Inflammatory macrophage treated with lipopolysaccharide for 1 hour (primary cell): Measurements from ENCODE around the gene DHCR7.

Experiments used
- DNase-seq, 2 donors: peaks; one replicate each; pipeline ENCODE4 v3.0.0-alpha.2; 2020 to 2022

DHCR7 gene

GRCh38 chr11:71406681-71407080 lies 41.5 kb downstream of the DHCR7 start:
- DNase-seq, result no peak

DNA sequence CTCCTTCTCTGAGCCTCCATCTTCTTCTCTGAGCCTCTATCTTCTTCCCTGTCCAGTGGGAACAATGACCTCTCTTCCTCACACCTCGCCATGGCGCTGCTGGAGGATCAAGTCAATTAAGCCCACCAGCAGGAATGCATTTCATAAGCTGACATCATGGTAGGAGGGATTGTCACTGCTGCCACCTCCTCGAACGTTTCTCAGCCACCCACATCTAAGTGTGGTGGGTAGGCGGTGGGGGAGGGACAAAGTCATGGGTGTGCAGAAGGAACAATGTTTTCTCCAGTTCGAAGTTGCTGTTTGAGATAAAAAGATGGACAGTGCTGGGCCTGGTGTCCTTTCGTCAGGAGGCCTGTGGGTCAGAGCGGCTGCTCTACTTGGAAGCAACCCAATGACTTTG lies 44.0 kb downstream of the DHCR7 start:
- no peak for DNase-seq

GRCh38 chr11:71402878-71403277 lies 45.3 kb downstream of the DHCR7 start:
- DNase-seq, result no peak

- DNase-seq, result no peak
Observed at GRCh38 chr11:71400216-71400615, 48.0 kb downstream of the DHCR7 start.

DNA sequence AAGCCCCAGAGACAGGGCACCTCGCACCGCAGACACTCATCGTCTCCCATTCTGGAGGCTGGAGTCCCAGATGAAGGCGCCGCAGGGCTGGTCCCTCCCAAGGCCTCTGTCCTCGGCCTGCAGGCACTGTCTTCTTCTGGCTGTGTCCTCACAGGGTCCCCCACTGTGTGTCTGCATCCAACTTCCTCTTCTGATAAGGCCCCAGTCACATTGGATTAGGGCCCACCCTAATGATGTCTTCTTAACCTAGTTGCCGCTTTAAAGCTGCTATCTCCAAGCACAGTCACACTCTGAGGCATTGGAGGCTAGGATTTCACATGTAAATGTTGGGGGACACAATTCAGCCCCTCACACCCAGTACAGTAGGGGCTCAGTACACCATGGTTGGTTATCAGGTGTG lies 48.9 kb downstream of the DHCR7 start:
- no peak for DNase-seq

- no peak for DNase-seq
Observed at GRCh38 chr11:71397961-71398360, 50.2 kb downstream of the DHCR7 start.

- DNase-seq, result no peak
Observed at GRCh38 chr11:71397331-71397860, 50.8 kb downstream of the DHCR7 start.

DNA sequence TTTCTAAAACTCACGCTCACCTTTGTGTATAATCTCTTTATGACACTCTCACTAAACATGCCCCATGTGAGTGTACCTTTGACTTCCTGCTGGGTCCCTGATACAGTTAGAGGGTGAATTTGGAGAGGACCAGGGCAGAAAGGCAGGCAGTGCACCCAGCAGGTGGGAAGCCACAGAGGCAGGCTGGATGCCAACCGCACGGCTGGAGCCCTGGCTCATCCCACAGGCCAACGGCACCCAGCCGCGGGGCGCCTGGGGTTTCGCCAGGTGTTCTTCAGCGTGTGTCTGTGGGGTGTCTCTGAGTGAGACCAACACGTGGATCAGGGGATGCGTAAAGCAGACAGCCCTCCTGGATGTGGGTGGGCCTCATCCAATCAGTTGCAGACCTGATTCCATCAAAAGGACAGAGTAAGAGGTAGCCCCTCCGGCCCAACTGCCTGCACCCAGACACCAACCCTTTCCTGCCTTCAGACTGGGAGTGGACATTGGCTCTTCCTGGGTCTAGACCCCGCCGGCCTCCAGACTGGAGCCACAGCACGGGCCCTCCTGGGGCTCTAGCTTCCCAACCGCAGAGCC lies 51.6 kb downstream of the DHCR7 start:
- no peak for DNase-seq

DNA sequence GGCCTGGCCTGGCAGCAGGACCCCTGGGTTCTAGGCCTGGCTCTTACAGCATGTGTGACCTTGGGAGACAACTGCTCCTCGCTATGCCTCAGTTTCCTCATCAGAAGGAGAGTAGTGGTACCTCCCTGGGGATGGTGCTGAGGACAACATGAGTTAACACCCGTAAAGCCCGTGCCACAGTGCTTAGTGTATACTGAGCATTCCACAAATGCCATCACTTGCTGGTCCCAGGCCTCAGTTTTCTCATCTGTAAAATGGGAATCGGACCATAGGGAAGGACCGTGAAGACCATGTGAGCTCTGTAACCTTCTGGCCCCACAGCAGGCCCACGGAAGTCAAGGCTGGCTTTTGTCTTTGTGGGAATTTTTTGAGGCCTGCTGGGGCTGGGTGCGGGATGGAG lies 52.4 kb downstream of the DHCR7 start:
- DNase-seq, result no peak

- DNase-seq, result no peak
Observed at GRCh38 chr11:71395263-71395560, 53.0 kb downstream of the DHCR7 start.

GRCh38 chr11:71393283-71393682 lies 54.9 kb downstream of the DHCR7 start:
- no peak for DNase-seq

GRCh38 chr11:71391796-71392195 lies 56.4 kb downstream of the DHCR7 start:
- DNase-seq, result no peak

DNA sequence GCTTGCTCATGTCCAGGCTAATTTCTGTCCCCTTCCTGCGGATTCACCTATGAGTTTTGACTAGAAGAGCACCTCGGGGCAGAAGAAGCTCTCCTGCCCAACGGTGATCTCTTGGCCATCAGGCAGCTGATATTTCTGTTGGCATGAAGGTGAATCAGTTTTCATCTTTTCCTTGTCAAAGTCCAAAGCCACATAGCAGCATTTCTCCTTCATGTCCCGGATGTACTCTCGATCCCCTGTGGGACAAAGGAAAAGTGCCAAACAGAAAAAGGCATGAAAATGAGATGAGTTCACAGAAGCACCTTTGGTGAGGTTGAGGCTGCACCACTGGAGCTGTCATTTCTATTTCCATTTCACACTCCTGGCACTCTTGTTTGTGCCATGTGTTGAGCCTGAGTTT lies 56.8 kb downstream of the DHCR7 start:
- DNase-seq, result no peak

GRCh38 chr11:71388637-71389235 lies 59.5 kb downstream of the DHCR7 start:
- DNase-seq, result no peak

GRCh38 chr11:71387784-71388636 lies 60.2 kb downstream of the DHCR7 start:
- DNase-seq, result no peak

DNA sequence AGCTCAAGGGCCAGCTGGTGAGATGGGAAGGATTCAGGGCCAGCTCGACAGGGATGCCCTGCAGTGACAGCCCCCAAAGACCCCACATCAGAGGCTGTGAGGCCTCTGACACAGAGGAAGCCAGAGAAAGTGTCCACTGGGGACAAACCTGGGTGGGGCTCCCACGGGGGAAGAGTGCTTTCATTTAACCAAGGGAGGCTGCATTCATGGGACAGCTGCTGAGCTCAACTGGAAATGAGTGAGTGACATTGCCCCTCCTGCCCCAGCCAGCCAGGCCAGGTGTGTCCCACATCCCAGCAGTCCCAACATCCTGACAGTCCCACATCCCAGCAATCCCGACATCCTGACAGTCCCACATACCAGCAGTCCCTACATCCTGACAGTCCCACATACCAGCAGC lies 61.0 kb downstream of the DHCR7 start:
- no peak for DNase-seq

DNA sequence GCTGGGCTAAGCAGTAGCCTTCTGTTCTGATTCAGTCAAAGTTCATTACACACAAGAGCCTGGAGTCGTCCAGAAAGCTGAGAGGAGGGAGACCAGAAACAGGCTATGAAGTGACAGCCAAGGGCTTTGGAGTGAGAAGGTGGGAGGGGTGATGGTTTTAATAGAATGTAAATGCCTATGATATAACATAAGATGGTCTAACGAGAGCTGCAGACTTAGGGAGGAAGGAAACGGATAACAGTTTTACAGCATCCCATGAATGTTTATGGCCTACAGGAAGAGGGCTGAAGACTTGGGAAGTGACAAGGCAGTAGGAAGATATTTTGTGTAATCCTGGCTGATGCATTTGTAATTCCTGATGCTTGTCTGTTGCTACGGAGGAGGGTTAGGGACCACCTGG lies 62.0 kb downstream of the DHCR7 start:
- no peak for DNase-seq

- no peak for DNase-seq
Observed at GRCh38 chr11:71385091-71385490, 63.1 kb downstream of the DHCR7 start.

GRCh38 chr11:71384561-71384960 lies 63.6 kb downstream of the DHCR7 start:
- DNase-seq, result no peak
